Measurements from ENCODE around the gene IMPA2.
"Not testable (repeated sequence)": the region's sequence is repeated elsewhere in the genome, so short reads cannot be mapped to it uniquely, and the experiment has no call there.

IMPA2 gene

DNA sequence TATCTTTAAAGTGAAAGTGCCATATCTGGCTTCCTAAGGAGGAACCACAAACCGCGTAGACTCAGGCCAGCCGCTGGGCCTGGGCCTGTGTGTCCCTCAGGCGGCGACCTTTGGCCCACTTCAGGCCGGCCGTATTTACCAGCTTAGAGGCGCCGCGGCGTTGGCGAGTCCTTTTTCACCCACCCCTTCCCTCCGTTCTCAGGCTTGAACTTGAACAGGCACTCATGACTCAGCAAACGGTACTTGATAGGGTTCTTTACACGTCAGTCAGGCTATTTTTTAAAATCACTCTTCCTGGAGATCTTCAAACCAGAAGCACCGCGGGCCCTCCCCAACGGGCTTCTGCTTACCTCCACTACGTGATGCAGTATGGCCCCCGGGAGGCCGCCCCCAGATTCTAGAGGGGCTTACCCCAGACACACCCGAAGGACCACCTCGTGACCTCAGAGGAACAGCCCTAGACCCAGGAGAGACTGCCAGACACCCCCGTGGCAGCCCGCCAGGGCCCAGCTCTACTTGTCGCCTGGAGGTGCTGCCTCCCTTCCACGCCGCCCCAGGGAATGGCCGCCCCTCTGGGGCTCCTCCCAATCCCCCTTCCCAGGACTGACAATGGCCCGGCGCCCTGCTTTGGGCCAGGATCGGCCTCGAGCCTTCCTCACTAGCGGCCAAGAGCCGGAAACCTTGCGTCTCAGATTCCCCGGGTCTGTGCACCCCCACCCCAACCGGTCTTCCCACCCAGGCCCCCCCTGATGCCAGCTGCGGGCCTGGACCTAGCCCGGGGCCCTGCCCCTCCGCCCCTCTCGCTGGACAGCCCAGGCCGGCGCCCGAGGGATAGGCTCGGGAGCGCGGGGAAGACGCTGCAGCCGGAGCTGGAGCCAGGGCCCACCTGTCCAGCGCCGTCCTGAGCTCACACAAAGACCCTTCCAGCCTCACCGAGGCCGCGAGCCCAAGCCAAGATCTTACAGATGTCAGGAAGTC lies 33.8 kb upstream of the IMPA2 start:
- Histone ChIP-seq H3K4me3 (peak overlapping the region; percentile 60), H4K20me1 (no peaks in the 10 kb centered on the region), H3K4me1 (peaks cover 18% of the 10 kb centered on the region), H3K27ac (peak overlapping the region; percentile 75), H3K9ac (peak overlapping the region; percentile 64), H3K36me3 (no peaks in the 10 kb centered on the region), H3K4me2 (peak overlapping the region; percentile 88), H3K27me3 (no peaks in the 10 kb centered on the region), H3K9me3 (no peaks in the 10 kb centered on the region)
- TF ChIP-seq Cebpa-rat (IDR thresholded peaks at IDR 0.05): no peak

DNA sequence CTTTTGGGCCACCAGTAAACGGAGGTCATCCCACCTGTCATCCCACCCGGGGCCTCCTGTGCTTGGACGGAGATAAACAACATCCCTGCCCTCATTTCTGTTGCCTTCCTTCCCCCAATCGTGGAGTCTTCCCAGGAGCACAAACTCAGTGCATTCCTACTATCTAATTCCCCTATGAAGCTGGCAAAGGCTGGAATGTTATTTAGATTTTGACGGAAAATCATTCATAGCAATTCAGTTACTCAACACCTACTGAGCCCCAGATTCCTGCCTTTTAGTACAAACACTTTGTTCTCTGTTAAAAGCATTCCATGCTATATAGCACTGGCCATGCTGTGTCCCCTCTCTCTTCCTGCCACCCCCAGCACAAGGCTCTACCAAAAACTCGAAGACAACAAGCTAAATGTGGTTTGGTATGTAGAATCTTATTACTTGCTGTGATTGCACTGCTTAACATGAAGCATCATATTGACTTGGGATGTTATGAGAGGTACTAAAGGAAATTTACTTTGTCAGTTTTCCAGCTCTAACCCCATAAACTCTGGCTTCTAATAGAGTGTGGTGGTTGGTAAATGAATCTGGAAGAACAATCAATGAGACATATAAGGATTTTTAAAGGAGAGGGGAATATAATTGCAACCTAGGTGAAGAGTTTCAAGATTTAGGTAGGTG lies 32.3 kb upstream of the IMPA2 start:
- H3K4me2 ChIP-seq: no peak overlapping the region
- peaks cover 18% of the 10 kb centered on the region for H3K4me1 ChIP-seq
- no peak overlapping the region for H3K27ac ChIP-seq
- H3K27me3 ChIP-seq: no peaks in the 10 kb centered on the region
- H3K4me3 ChIP-seq: no peak overlapping the region
- no peak overlapping the region for H3K9ac ChIP-seq
- TF ChIP-seq Cebpa-rat (IDR thresholded peaks at IDR 0.05): no peak
- H4K20me1 ChIP-seq: no peaks in the 10 kb centered on the region
- no peaks in the 10 kb centered on the region for H3K36me3 ChIP-seq
- no peaks in the 10 kb centered on the region for H3K9me3 ChIP-seq

DNA sequence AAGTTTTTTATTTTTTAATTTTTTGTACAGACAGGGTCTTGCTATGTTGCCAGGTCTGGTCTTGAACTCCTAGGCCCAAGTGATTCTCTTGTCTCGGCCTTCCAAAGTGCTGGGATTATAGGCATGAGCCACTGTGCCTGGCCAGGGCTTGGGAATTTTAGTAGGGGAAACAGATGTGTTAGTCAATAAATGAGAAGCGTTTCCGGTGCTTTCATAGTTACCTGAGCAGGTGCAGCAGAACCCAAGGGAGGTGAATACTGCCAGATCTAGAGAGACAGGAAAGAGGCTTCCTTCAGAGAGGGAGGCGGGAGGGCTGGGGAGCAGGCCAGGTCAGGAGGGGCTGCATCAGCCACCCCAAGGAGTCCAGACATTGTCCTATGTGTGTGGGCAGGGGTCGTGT lies 30.5 kb upstream of the IMPA2 start:
- no peaks in the 10 kb centered on the region for H3K36me3 ChIP-seq
- H3K27me3 ChIP-seq: no peaks in the 10 kb centered on the region
- H4K20me1 ChIP-seq: no peaks in the 10 kb centered on the region
- H3K4me2 ChIP-seq: no peak overlapping the region
- no peak overlapping the region for H3K4me3 ChIP-seq
- no peak overlapping the region for H3K9ac ChIP-seq
- H3K4me1 ChIP-seq: peaks cover 18% of the 10 kb centered on the region
- no peak for TF ChIP-seq Cebpa-rat (IDR thresholded peaks at IDR 0.05)
- no peak overlapping the region for H3K27ac ChIP-seq
- H3K9me3 ChIP-seq: no peaks in the 10 kb centered on the region

DNA sequence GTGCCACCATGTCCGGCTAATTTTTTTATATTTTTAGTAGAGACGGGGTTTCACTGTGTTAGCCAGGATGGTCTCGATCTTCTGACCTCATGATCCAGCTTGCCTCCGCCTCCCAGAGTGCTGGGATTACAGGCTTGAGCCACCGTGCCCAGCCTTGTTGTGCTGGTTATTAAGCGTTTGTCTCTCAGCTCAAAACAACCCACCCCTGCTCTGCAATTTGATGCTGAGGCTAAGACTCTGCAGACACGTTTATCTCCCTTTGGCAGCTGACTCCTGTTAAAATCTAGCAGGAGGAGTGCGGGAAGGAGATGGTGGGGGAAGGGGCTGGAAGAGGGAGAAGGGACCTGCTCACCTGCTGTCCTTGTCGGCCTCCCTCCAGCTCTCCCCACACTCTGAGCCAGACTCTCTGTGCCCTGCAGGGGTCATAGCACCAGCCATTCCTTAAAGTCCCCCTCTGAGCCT lies 29.9 kb upstream of the IMPA2 start:
- H3K4me2 ChIP-seq: no peak overlapping the region
- no peaks in the 10 kb centered on the region for H3K27me3 ChIP-seq
- H3K36me3 ChIP-seq: no peaks in the 10 kb centered on the region
- H4K20me1 ChIP-seq: no peaks in the 10 kb centered on the region
- peaks cover 13% of the 10 kb centered on the region for H3K4me1 ChIP-seq
- no peak for TF ChIP-seq Cebpa-rat (IDR thresholded peaks at IDR 0.05)
- H3K9me3 ChIP-seq: peaks cover 1% of the 10 kb centered on the region
- no peak overlapping the region for H3K4me3 ChIP-seq
- H3K27ac ChIP-seq: no peak overlapping the region
- H3K9ac ChIP-seq: no peak overlapping the region

DNA sequence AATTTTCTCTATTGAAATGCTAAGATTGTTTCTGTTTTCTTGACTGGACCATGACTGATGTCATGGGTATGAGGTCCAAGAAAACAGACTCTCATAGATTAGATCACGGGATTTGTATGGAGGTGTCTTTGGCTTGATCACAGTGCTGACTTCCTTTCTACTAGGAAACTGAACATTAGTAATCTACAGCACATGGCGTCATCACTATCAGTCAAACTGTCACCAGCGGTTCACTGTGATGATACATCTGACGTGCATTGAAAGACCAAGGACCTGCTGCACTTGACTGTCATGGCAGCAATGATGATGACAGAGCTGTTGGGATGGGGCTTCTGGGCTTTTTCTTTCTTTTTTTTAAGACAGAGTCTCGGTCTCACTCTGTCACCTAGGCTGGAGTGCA lies 28.2 kb upstream of the IMPA2 start:
- H4K20me1 ChIP-seq: no peaks in the 10 kb centered on the region
- no peak for TF ChIP-seq Cebpa-rat (IDR thresholded peaks at IDR 0.05)
- H3K9ac ChIP-seq: no peak overlapping the region
- H3K4me3 ChIP-seq: no peak overlapping the region
- no peaks in the 10 kb centered on the region for H3K4me1 ChIP-seq
- no peaks in the 10 kb centered on the region for H3K27me3 ChIP-seq
- H3K9me3 ChIP-seq: peaks cover 18% of the 10 kb centered on the region
- H3K27ac ChIP-seq: no peak overlapping the region
- H3K4me2 ChIP-seq: no peak overlapping the region
- H3K36me3 ChIP-seq: no peaks in the 10 kb centered on the region

DNA sequence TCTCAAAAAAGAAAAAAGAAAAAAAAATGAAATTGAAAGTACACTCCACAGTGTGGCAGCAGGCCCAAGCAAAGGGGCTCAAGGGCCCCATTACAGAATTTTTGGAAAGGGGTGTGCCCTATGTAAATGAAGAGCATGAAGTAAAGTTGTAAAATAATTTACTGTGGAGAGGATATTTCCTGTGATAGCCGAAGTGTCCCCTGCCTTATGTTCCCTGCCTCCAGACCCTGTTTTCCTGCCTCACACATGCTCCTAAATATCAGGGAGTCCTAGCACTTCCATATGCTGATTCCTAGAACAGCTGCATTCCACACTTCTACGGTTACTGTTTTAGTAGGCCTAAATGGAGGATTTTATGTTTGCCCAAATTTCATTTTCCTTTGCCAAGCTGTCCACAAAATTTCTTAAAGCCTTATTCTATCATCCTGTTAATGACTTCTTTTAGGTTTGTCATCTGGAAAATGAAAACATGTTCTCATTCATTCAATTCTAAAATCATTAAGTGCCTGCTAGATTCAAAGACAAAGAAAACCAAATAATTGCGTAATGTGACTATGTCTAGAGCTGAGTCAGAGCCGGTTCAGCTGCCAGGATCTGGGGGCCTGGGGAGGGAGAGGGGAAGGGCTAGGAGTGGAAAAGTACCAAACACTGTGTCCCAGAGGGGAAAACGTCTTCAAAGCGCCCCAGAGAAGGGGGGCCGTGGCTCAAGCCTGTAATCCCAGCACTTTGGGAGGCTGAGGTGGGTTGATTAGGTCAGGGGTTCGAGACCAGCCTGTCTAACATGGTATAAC lies 25.9 kb upstream of the IMPA2 start:
- Histone ChIP-seq H3K9me3 (peaks cover 25% of the 10 kb centered on the region), H3K27ac (no peak overlapping the region), H3K36me3 (no peaks in the 10 kb centered on the region), H3K4me3 (no peak overlapping the region), H3K4me1 (no peaks in the 10 kb centered on the region), H3K4me2 (no peak overlapping the region), H3K9ac (no peak overlapping the region), H4K20me1 (no peaks in the 10 kb centered on the region), H3K27me3 (no peaks in the 10 kb centered on the region)
- TF ChIP-seq Cebpa-rat (IDR thresholded peaks at IDR 0.05): peak; percentile 66; the same call in 1 of the 2 replicates

DNA sequence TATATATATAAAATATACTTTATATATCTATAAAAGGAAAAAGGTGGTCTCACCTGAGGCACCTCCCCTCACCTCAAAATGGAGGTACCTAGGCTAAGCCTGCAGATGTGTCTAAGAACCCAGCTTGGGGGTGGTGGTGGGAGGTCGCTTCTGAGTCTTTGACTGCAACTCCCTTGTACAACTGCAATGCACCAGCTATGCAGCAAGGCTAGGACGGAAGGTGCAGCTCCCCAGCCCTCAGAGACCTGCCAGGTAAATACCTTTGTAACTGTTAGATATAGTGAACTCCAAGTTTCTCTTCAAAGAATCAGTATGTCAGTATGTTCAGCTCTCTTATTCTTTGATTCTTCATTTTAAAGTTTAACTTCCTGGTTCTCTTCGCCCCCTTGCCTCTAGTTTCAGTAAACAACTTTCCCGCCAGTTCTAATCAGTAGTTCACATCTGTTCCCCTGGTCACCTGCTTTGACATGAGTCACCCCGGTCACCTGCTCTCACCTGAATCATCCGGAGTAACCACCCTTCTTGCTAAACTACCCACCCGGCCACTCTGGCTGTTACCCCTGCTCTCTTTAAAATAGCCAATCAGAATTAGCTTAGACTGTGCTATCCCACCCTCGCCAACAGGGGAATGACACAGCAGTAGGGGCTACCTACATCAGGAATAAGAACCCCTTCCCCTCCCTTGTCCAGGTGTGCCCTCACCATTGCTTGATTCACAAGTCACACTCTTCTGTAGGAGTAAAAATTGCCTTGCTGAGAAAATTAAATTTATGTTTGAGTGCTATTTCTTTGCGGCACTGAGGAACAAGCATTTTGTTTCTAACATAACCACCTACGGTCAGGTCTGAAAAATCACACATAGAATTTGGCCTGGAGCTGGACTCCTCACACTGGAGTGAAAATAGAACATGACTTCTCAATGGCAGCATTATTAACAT lies 24.7 kb upstream of the IMPA2 start:
- peaks cover 25% of the 10 kb centered on the region for H3K9me3 ChIP-seq
- no peak overlapping the region for H3K27ac ChIP-seq
- TF ChIP-seq Cebpa-rat (IDR thresholded peaks at IDR 0.05): no peak
- H3K36me3 ChIP-seq: no peaks in the 10 kb centered on the region
- H3K4me3 ChIP-seq: no peak overlapping the region
- H3K4me1 ChIP-seq: no peaks in the 10 kb centered on the region
- no peaks in the 10 kb centered on the region for H3K27me3 ChIP-seq
- H3K4me2 ChIP-seq: no peak overlapping the region
- no peak overlapping the region for H3K9ac ChIP-seq
- H4K20me1 ChIP-seq: no peaks in the 10 kb centered on the region

DNA sequence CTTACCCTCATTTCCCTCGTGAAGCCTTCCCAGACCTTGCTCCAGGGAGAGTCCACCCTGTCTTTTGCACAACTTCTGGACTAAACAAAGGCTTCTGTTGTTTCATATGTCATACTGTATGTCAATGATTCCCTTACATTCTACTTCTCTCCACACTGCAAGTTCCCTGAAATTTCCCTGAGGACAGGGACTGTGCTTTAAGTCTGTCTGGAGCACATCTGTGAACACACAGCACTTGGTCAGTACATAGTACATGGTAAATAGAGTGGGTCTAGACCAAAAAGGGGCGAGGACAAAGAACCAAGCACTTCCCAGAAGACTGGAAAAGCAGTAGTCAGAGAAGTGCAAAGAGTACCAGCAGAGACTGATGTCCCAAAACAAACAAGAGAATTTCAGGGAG lies 23.7 kb upstream of the IMPA2 start:
- H3K4me2 ChIP-seq: no peak overlapping the region
- H3K4me1 ChIP-seq: no peaks in the 10 kb centered on the region
- no peaks in the 10 kb centered on the region for H4K20me1 ChIP-seq
- no peaks in the 10 kb centered on the region for H3K36me3 ChIP-seq
- no peak for TF ChIP-seq Cebpa-rat (IDR thresholded peaks at IDR 0.05)
- peaks cover 25% of the 10 kb centered on the region for H3K9me3 ChIP-seq
- H3K9ac ChIP-seq: no peak overlapping the region
- H3K27ac ChIP-seq: no peak overlapping the region
- H3K27me3 ChIP-seq: no peaks in the 10 kb centered on the region
- H3K4me3 ChIP-seq: no peak overlapping the region

DNA sequence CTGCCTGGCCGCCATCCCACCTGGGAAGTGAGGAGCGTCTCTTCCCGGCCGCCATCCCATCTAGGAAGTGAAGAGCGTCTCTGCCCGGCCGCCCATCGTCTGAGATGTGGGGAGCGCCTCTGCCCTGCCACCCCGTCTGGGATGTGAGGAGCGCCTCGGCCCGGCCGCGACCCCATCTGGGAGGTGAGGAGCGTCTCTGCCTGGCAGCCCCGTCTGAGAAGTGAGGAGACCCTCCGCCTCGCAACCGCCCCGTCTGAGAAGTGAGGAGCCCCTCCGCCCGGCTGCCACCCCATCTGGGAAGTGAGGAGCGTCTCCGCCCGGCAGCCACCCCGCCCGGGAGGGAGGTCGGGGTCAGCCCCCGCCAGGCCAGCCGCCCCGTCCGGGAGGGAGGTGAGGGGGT lies 21.7 kb upstream of the IMPA2 start:
- not testable (repeated sequence) for H3K4me3 ChIP-seq, H3K4me2 ChIP-seq, H3K9ac ChIP-seq

More for the DNA sequence above, 21.7 kb upstream of the IMPA2 start:
- peaks cover 25% of the 10 kb centered on the region for H3K9me3 ChIP-seq
- H3K36me3 ChIP-seq, H3K27ac ChIP-seq, H3K27me3 ChIP-seq, H4K20me1 ChIP-seq, H3K4me1 ChIP-seq: not testable (repeated sequence)
